HL-60 (cell line): Measurements from ENCODE around the gene KRT31.

Experiments
- DNase-seq, 2 experiments: peaks; one replicate each; pipeline ENCODE4 v3.0.0-alpha.2; 2010 to 2020; ENCODE audit warnings: low read depth in 1 of 2, low spot score in 1 of 2
- H3K27ac ChIP-seq: fragments of 250-450 bp; sonication (Bioruptor Pico); replicated peaks from 2 replicates; pipeline ENCODE4 v1.5.1; 2020; ENCODE audit warnings: mild to moderate bottlenecking, moderate library complexity
- H3K27me3 ChIP-seq: fragments of 250-450 bp; sonication (Bioruptor Pico); 2 replicates; pipeline ENCODE4 v1.5.1; 2021; ENCODE audit warnings: mild to moderate bottlenecking, moderate library complexity; ENCODE audit not compliant: insufficient read depth, poor library complexity, severe bottlenecking
- H3K4me3 ChIP-seq: replicated peaks from 2 replicates; pipeline ENCODE4 v1.5.1; 2011; ENCODE audit warnings: mild to moderate bottlenecking, control low read depth, low read length; ENCODE audit not compliant: insufficient read depth
- GABPA ChIP-seq: IDR thresholded peaks from 2 replicates; pipeline ENCODE4 v1.6.1; 2012; ENCODE audit warnings: low read depth
- POLR2AphosphoS5 ChIP-seq: IDR thresholded peaks from 2 replicates; pipeline ENCODE4 v1.6.1; 2012; ENCODE audit warnings: low read depth
- SPI1 ChIP-seq: IDR thresholded peaks from 2 replicates; pipeline ENCODE4 v1.6.1; 2012; ENCODE audit warnings: low read depth, mild to moderate bottlenecking, borderline replicate concordance
- TF ChIP-seq, protein P1 (sequence below): IDR thresholded peaks from one replicate; pipeline ENCODE4 v1.5.1; 2011; ENCODE audit warnings: low read length, control low read depth, inconsistent platforms; ENCODE audit not compliant: insufficient read depth
- TF ChIP-seq, protein P2 (sequence below): IDR thresholded peaks from 2 replicates; pipeline ENCODE4 v1.6.1; 2012; ENCODE audit warnings: low read depth; ENCODE audit not compliant: insufficient replicate concordance

Gene KRT31

DNA sequence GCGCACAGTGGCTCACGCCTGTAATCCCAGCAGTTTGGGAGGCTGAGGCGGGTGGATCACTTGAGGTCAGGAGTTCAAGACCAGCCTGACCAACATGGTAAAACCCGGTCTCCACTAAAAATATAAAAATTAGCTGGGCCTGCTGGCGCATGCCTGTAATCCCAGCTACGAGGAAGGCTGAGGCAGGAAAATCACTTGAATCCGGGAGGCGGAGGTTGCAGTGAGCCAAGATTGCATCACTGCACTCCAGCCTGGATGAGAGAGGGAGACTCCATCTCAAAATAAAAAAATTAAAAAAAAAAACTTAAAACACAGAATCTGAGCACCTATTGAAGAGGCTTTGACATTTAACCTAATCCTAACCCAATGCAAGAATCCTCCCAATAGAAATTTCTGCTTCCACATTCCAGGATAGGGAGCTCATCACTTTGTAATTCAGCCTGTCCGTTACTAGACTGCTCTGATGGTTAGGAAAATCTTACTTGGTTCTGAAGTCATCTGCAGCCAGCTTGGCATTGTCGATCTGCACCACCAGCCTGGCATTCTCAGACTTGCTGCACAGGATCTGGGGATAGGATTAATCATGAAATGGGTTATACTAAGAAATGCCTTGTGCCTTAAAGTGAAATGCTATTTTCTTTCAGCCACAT is 29.9 kb downstream of the KRT31 start:
- H3K4me3 ChIP-seq: no peak overlapping the region
- TF ChIP-seq, protein P1, sequence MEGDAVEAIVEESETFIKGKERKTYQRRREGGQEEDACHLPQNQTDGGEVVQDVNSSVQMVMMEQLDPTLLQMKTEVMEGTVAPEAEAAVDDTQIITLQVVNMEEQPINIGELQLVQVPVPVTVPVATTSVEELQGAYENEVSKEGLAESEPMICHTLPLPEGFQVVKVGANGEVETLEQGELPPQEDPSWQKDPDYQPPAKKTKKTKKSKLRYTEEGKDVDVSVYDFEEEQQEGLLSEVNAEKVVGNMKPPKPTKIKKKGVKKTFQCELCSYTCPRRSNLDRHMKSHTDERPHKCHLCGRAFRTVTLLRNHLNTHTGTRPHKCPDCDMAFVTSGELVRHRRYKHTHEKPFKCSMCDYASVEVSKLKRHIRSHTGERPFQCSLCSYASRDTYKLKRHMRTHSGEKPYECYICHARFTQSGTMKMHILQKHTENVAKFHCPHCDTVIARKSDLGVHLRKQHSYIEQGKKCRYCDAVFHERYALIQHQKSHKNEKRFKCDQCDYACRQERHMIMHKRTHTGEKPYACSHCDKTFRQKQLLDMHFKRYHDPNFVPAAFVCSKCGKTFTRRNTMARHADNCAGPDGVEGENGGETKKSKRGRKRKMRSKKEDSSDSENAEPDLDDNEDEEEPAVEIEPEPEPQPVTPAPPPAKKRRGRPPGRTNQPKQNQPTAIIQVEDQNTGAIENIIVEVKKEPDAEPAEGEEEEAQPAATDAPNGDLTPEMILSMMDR: no peak
- TF ChIP-seq, protein P2, sequence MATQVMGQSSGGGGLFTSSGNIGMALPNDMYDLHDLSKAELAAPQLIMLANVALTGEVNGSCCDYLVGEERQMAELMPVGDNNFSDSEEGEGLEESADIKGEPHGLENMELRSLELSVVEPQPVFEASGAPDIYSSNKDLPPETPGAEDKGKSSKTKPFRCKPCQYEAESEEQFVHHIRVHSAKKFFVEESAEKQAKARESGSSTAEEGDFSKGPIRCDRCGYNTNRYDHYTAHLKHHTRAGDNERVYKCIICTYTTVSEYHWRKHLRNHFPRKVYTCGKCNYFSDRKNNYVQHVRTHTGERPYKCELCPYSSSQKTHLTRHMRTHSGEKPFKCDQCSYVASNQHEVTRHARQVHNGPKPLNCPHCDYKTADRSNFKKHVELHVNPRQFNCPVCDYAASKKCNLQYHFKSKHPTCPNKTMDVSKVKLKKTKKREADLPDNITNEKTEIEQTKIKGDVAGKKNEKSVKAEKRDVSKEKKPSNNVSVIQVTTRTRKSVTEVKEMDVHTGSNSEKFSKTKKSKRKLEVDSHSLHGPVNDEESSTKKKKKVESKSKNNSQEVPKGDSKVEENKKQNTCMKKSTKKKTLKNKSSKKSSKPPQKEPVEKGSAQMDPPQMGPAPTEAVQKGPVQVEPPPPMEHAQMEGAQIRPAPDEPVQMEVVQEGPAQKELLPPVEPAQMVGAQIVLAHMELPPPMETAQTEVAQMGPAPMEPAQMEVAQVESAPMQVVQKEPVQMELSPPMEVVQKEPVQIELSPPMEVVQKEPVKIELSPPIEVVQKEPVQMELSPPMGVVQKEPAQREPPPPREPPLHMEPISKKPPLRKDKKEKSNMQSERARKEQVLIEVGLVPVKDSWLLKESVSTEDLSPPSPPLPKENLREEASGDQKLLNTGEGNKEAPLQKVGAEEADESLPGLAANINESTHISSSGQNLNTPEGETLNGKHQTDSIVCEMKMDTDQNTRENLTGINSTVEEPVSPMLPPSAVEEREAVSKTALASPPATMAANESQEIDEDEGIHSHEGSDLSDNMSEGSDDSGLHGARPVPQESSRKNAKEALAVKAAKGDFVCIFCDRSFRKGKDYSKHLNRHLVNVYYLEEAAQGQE: no peak
- TF ChIP-seq GABPA (no peak), POLR2AphosphoS5 (no peak), SPI1 (no peak)
- H3K27ac ChIP-seq: no peak overlapping the region
- no peak for DNase-seq
- no peaks in the 10 kb centered on the region for H3K27me3 ChIP-seq

DNA sequence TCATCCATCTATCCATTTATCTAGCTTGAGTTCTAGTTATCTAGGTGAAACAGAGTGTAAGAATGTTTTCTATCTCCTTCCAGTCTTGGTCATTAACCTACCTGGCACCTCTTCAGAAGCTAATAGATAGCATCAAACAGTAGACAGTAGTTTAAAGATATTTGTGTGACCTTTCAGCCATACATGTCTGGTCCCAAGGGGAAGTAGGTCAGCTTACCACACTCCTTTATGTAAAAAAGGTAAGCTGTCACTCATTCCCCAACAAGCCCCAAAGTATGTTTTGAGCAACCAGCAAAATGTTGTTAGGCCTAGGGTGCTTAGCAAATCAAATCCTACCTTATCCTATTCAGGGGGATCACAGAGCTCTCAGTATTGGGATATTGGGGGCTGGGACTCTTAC is 31.3 kb downstream of the KRT31 start:
- no peak for DNase-seq
- no peaks in the 10 kb centered on the region for H3K27me3 ChIP-seq
- H3K27ac ChIP-seq: no peak overlapping the region
- no peak overlapping the region for H3K4me3 ChIP-seq
- TF ChIP-seq SPI1 (no peak), GABPA (no peak), POLR2AphosphoS5 (no peak)
- TF ChIP-seq, protein P1: no peak
- TF ChIP-seq, protein P2: no peak

GRCh38 chr17:41363881-41364280 is 33.5 kb downstream of the KRT31 start:
- no peaks in the 10 kb centered on the region for H3K27me3 ChIP-seq
- TF ChIP-seq SPI1 (no peak), GABPA (no peak)
- TF ChIP-seq, protein P1: no peak
- TF ChIP-seq, protein P2: no peak
- no peak overlapping the region for H3K27ac ChIP-seq
- DNase-seq: no peak
- no peak overlapping the region for H3K4me3 ChIP-seq
